ENCODE data around the gene SULT1C4.
A peak's percentile ranks its signal among the peaks of the same experiment; 100 is the strongest.

SULT1C4 gene

GRCh38 chr2:108377815-108378630 is at the start of gene SULT1C4:
TSS of gene SULT1C4 (plus strand) at chr2:108377954. CDS start at chr2:108378338, 384 bp downstream.
- H3K4me3 ChIP-seq (ENCODE audit: low read length in 2 of 2) = peak within 1 kb of the TSS in 1 of 2 donors; percentile 46
- no peaks in the 10 kb centered on the region for H3K36me3 ChIP-seq (ENCODE audit: control insufficient read depth in 2 of 2, insufficient read depth in 2 of 2, low read length in 2 of 2)
- H3K9ac ChIP-seq (ENCODE audit: low read depth in 1 of 2, low read length in 2 of 2) = peak within 1 kb of the TSS in 1 of 2 donors; percentile 5
- no peaks in the 10 kb centered on the region for H3K9me3 ChIP-seq (ENCODE audit: control insufficient read depth in 2 of 2, low read length in 2 of 2)
- no peaks in the 10 kb centered on the region for H3K27me3 ChIP-seq (ENCODE audit: control insufficient read depth in 2 of 2, insufficient read depth in 2 of 2, low read length in 2 of 2)
- peak within 1 kb of the TSS; percentile 9 to 26 for H3K27ac ChIP-seq (ENCODE audit: low read depth in 2 of 2, low read length in 2 of 2)
- peaks cover 0 to 3% of the 10 kb centered on the region in 2 donors for H3K4me1 ChIP-seq (ENCODE audit: control insufficient read depth in 2 of 2, insufficient read depth in 2 of 2, low read length in 2 of 2)

- Histone ChIP-seq H3K36me3 (ENCODE audit: control insufficient read depth in 2 of 2, insufficient read depth in 2 of 2, low read length in 2 of 2) (no peaks in the 10 kb centered on the region), H3K4me3 (ENCODE audit: low read length in 2 of 2) (no peak overlapping the region), H3K4me1 (ENCODE audit: control insufficient read depth in 2 of 2, insufficient read depth in 2 of 2, low read length in 2 of 2) (no peaks in the 10 kb centered on the region), H3K9ac (ENCODE audit: low read depth in 1 of 2, low read length in 2 of 2) (no peak overlapping the region), H3K27me3 (ENCODE audit: control insufficient read depth in 2 of 2, insufficient read depth in 2 of 2, low read length in 2 of 2) (no peaks in the 10 kb centered on the region), H3K9me3 (ENCODE audit: control insufficient read depth in 2 of 2, low read length in 2 of 2) (no peaks in the 10 kb centered on the region), H3K27ac (ENCODE audit: low read depth in 2 of 2, low read length in 2 of 2) (no peak overlapping the region)
Observed at GRCh38 chr2:108329771-108330170, 48.0 kb upstream of the SULT1C4 start.

GRCh38 chr2:108330979-108331378 is 46.8 kb upstream of the SULT1C4 start:
- Histone ChIP-seq H3K4me1 (ENCODE audit: control insufficient read depth in 2 of 2, insufficient read depth in 2 of 2, low read length in 2 of 2) (no peaks in the 10 kb centered on the region), H3K27me3 (ENCODE audit: control insufficient read depth in 2 of 2, insufficient read depth in 2 of 2, low read length in 2 of 2) (no peaks in the 10 kb centered on the region), H3K27ac (ENCODE audit: low read depth in 2 of 2, low read length in 2 of 2) (no peak overlapping the region), H3K9ac (ENCODE audit: low read depth in 1 of 2, low read length in 2 of 2) (no peak overlapping the region), H3K36me3 (ENCODE audit: control insufficient read depth in 2 of 2, insufficient read depth in 2 of 2, low read length in 2 of 2) (no peaks in the 10 kb centered on the region), H3K9me3 (ENCODE audit: control insufficient read depth in 2 of 2, low read length in 2 of 2) (no peaks in the 10 kb centered on the region), H3K4me3 (ENCODE audit: low read length in 2 of 2) (no peak overlapping the region)

DNA sequence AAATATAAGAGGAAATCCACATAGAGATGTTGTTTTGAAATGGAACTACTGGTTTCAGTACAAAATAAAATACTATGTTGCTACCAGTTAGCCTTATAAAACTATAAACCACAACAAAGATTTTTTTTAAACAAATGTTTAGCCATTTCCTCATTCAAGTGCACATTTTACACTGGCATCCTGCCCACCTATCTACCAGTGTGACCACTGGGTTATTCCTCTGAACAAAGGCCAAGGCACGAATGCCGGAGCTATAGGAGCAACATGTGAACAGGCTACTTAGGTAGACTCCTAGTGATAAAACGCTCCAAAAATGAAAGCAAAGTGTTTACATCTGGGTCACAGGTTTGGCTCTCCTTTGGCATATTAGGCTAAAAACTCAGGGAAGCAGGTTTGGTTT is 31.8 kb upstream of the SULT1C4 start:
- no peak overlapping the region for H3K27ac ChIP-seq (ENCODE audit: low read depth in 2 of 2, low read length in 2 of 2)
- H3K4me1 ChIP-seq (ENCODE audit: control insufficient read depth in 2 of 2, insufficient read depth in 2 of 2, low read length in 2 of 2) = no peaks in the 10 kb centered on the region
- H3K9me3 ChIP-seq (ENCODE audit: control insufficient read depth in 2 of 2, low read length in 2 of 2) = no peaks in the 10 kb centered on the region
- no peaks in the 10 kb centered on the region for H3K36me3 ChIP-seq (ENCODE audit: control insufficient read depth in 2 of 2, insufficient read depth in 2 of 2, low read length in 2 of 2)
- no peaks in the 10 kb centered on the region for H3K27me3 ChIP-seq (ENCODE audit: control insufficient read depth in 2 of 2, insufficient read depth in 2 of 2, low read length in 2 of 2)
- no peak overlapping the region for H3K4me3 ChIP-seq (ENCODE audit: low read length in 2 of 2)
- H3K9ac ChIP-seq (ENCODE audit: low read depth in 1 of 2, low read length in 2 of 2) = no peak overlapping the region

DNA sequence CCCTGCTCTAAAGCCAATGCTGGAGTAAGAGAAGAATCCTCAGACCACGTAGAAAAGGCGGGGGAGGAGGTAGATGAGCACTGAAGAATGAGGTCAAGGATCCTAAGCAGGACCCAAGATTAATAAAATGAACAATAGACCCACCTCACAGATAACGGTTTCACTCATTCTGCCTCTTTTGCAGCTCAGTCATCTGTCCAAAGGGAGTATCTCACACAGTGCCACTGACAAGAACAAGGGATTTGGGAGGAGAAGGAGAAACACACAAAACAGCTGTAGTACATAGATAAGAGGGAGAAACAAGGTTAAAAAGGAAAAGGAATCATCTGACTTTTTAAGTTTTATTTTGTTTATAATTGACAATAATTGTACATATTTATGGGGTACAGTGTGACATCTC is 30.9 kb upstream of the SULT1C4 start:
- no peaks in the 10 kb centered on the region for H3K4me1 ChIP-seq (ENCODE audit: control insufficient read depth in 2 of 2, insufficient read depth in 2 of 2, low read length in 2 of 2)
- H3K36me3 ChIP-seq (ENCODE audit: control insufficient read depth in 2 of 2, insufficient read depth in 2 of 2, low read length in 2 of 2) = no peaks in the 10 kb centered on the region
- no peaks in the 10 kb centered on the region for H3K9me3 ChIP-seq (ENCODE audit: control insufficient read depth in 2 of 2, low read length in 2 of 2)
- no peak overlapping the region for H3K9ac ChIP-seq (ENCODE audit: low read depth in 1 of 2, low read length in 2 of 2)
- H3K4me3 ChIP-seq (ENCODE audit: low read length in 2 of 2) = no peak overlapping the region
- H3K27me3 ChIP-seq (ENCODE audit: control insufficient read depth in 2 of 2, insufficient read depth in 2 of 2, low read length in 2 of 2) = no peaks in the 10 kb centered on the region
- no peak overlapping the region for H3K27ac ChIP-seq (ENCODE audit: low read depth in 2 of 2, low read length in 2 of 2)

DNA sequence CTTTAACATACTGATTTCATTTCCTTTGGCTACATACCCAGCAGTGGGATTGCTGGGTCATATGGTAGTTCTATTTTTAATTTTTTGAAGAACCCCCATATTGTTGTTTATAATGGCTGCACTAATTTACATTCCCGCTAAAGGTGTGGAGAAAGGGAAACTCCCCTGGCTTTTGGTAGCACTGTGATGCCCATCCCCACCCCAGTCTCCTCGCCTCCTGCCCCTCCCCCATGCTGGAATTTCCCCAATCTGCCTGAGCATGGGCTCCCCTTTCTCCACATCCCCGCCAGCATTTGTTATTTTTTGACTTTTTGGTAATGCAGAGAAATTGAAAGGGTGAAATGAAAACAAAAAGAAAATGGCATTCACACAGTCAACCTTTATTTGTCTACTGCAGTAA is 30.0 kb upstream of the SULT1C4 start:
- Histone ChIP-seq H3K27me3 (ENCODE audit: control insufficient read depth in 2 of 2, insufficient read depth in 2 of 2, low read length in 2 of 2) (no peaks in the 10 kb centered on the region), H3K4me1 (ENCODE audit: control insufficient read depth in 2 of 2, insufficient read depth in 2 of 2, low read length in 2 of 2) (no peaks in the 10 kb centered on the region), H3K9ac (ENCODE audit: low read depth in 1 of 2, low read length in 2 of 2) (no peak overlapping the region), H3K4me3 (ENCODE audit: low read length in 2 of 2) (no peak overlapping the region), H3K36me3 (ENCODE audit: control insufficient read depth in 2 of 2, insufficient read depth in 2 of 2, low read length in 2 of 2) (no peaks in the 10 kb centered on the region), H3K9me3 (ENCODE audit: control insufficient read depth in 2 of 2, low read length in 2 of 2) (no peaks in the 10 kb centered on the region), H3K27ac (ENCODE audit: low read depth in 2 of 2, low read length in 2 of 2) (no peak overlapping the region)

DNA sequence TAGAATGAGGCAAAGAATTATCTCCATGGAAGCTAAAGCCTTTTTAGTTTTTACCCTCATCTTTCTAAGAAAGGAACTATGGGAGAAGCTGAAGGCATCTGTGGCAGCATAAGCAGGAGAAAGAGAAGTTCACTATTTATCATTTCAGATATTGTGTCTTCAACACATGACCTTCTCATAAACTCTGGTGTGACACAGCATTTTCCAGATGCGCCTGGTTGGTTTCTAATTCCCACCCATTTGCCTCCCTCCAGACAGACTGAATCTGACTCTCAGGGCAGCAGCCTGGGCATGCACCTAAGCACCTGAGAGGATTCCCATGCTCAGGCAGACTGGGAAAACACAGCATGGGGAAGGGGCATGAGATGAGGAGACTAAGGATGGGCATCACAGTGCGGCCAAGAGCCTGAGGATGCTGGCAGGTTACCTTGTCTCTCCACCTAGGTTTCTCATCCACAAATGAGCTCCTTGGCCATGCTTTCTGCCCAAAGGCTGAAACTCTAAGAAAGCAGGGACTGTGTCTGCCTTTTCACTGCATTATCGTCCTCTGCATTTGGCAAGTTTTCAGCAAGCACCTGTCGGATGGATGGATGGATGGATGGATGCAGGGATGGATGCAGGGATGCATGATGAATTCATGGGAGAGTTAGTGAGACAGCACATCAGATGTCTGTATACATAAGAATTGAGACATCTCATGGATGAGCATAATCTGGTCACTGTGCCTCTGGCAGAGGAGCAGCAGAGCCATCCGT is 28.8 kb upstream of the SULT1C4 start:
- H3K9ac ChIP-seq (ENCODE audit: low read depth in 1 of 2, low read length in 2 of 2) = no peak overlapping the region
- no peak overlapping the region for H3K27ac ChIP-seq (ENCODE audit: low read depth in 2 of 2, low read length in 2 of 2)
- H3K4me3 ChIP-seq (ENCODE audit: low read length in 2 of 2) = no peak overlapping the region
- no peaks in the 10 kb centered on the region for H3K36me3 ChIP-seq (ENCODE audit: control insufficient read depth in 2 of 2, insufficient read depth in 2 of 2, low read length in 2 of 2)
- H3K27me3 ChIP-seq (ENCODE audit: control insufficient read depth in 2 of 2, insufficient read depth in 2 of 2, low read length in 2 of 2) = no peaks in the 10 kb centered on the region
- no peaks in the 10 kb centered on the region for H3K9me3 ChIP-seq (ENCODE audit: control insufficient read depth in 2 of 2, low read length in 2 of 2)
- H3K4me1 ChIP-seq (ENCODE audit: control insufficient read depth in 2 of 2, insufficient read depth in 2 of 2, low read length in 2 of 2) = no peaks in the 10 kb centered on the region

GRCh38 chr2:108349571-108349928 is 28.2 kb upstream of the SULT1C4 start:
- Histone ChIP-seq H3K9me3 (ENCODE audit: control insufficient read depth in 2 of 2, low read length in 2 of 2) (no peaks in the 10 kb centered on the region), H3K4me3 (ENCODE audit: low read length in 2 of 2) (no peak overlapping the region), H3K9ac (ENCODE audit: low read depth in 1 of 2, low read length in 2 of 2) (no peak overlapping the region), H3K27me3 (ENCODE audit: control insufficient read depth in 2 of 2, insufficient read depth in 2 of 2, low read length in 2 of 2) (no peaks in the 10 kb centered on the region), H3K4me1 (ENCODE audit: control insufficient read depth in 2 of 2, insufficient read depth in 2 of 2, low read length in 2 of 2) (no peaks in the 10 kb centered on the region), H3K27ac (ENCODE audit: low read depth in 2 of 2, low read length in 2 of 2) (no peak overlapping the region), H3K36me3 (ENCODE audit: control insufficient read depth in 2 of 2, insufficient read depth in 2 of 2, low read length in 2 of 2) (no peaks in the 10 kb centered on the region)

DNA sequence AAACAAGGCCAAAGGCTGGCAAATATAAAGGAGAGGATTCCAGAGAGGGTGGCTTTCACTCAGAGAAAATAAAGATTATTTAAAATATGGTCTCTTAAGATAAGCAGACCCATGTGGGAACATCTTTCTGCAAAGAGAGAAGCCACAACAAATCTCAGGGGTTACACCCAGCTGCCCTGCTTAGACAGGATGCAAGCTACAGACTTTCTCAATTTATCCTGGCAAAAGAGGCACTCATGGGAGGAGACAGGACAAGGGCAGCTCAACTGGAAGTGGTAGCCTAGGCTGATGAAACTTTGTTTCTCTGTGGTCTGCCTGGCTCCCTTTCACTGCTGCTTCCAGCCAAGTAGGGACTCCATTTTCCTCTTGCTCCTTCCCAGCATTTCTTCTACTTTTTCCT is 25.9 kb upstream of the SULT1C4 start:
- Histone ChIP-seq H3K4me3 (ENCODE audit: low read length in 2 of 2) (no peak overlapping the region), H3K36me3 (ENCODE audit: control insufficient read depth in 2 of 2, insufficient read depth in 2 of 2, low read length in 2 of 2) (no peaks in the 10 kb centered on the region), H3K9me3 (ENCODE audit: control insufficient read depth in 2 of 2, low read length in 2 of 2) (no peaks in the 10 kb centered on the region), H3K9ac (ENCODE audit: low read depth in 1 of 2, low read length in 2 of 2) (no peak overlapping the region), H3K27me3 (ENCODE audit: control insufficient read depth in 2 of 2, insufficient read depth in 2 of 2, low read length in 2 of 2) (no peaks in the 10 kb centered on the region), H3K4me1 (ENCODE audit: control insufficient read depth in 2 of 2, insufficient read depth in 2 of 2, low read length in 2 of 2) (no peaks in the 10 kb centered on the region), H3K27ac (ENCODE audit: low read depth in 2 of 2, low read length in 2 of 2) (no peak overlapping the region)

- Histone ChIP-seq H3K4me3 (ENCODE audit: low read length in 2 of 2) (no peak overlapping the region), H3K9me3 (ENCODE audit: control insufficient read depth in 2 of 2, low read length in 2 of 2) (no peaks in the 10 kb centered on the region), H3K27me3 (ENCODE audit: control insufficient read depth in 2 of 2, insufficient read depth in 2 of 2, low read length in 2 of 2) (no peaks in the 10 kb centered on the region), H3K27ac (ENCODE audit: low read depth in 2 of 2, low read length in 2 of 2) (no peak overlapping the region), H3K36me3 (ENCODE audit: control insufficient read depth in 2 of 2, insufficient read depth in 2 of 2, low read length in 2 of 2) (no peaks in the 10 kb centered on the region), H3K4me1 (ENCODE audit: control insufficient read depth in 2 of 2, insufficient read depth in 2 of 2, low read length in 2 of 2) (no peaks in the 10 kb centered on the region), H3K9ac (ENCODE audit: low read depth in 1 of 2, low read length in 2 of 2) (no peak overlapping the region)
Observed at GRCh38 chr2:108354136-108354535, 23.6 kb upstream of the SULT1C4 start.
